CD4-positive, alpha-beta T cell (primary cell): ENCODE results near the gene ZFP57. TPM values are rescaled to one million over a fixed set of nuclear protein-coding genes. Genes with fewer than 3 reads are reported as not detected.

Experiments
- ATAC-seq: fragments of 200-7000 bp; cut with Tn5 transposase; one replicate; pipeline ENCODE4 v1.10.0; 2022; ENCODE audit warnings: mild to moderate bottlenecking; ENCODE audit not compliant: poor library complexity
- CTCF ChIA-PET: fragments of 350-600 bp; sonication (Branson Sonifier 250); formaldehyde crosslinking; loops from one replicate; lab custom pipeline; 2021; ENCODE audit warnings: antibody characterized with exemption, inconsistent platforms; lab: Charles Lee
- POLR2A ChIA-PET: fragments of 350-600 bp; sonication (Branson Sonifier 250); formaldehyde crosslinking; loops from one replicate; lab custom pipeline; 2021; ENCODE audit warnings: antibody characterized with exemption, inconsistent platforms; lab: Charles Lee
- DNase-seq, 14 experiments: peaks; one replicate each; pipeline ENCODE4 v3.0.0-alpha.2; 2013 to 2020; ENCODE audit warnings: mixed read lengths in 2 of 14
- H3K27ac ChIP-seq, 2 donors: one replicate each; pipeline versions ENCODE4 v1.5.1 to v1.7.0; 2013; ENCODE audit warnings: low read length in 2 of 2, low read depth in 1 of 2, mild to moderate bottlenecking in 1 of 2
- H3K27me3 ChIP-seq, 2 experiments: 1 replicate in 1 of 2; 2 replicates in 1 of 2; pipeline versions ENCODE4 v1.6.1 to v1.7.0; 2013; ENCODE audit warnings: low read length in 2 of 2, control low read depth in 1 of 2, mild to moderate bottlenecking in 1 of 2, moderate library complexity in 1 of 2; ENCODE audit not compliant: insufficient read depth in 2 of 2, control insufficient read depth in 1 of 2
- H3K36me3 ChIP-seq: one replicate; pipeline ENCODE4 v1.6.1; 2013; ENCODE audit warnings: low read length, control low read depth; ENCODE audit not compliant: insufficient read depth
- H3K4me1 ChIP-seq: one replicate; pipeline ENCODE4 v1.6.1; 2013; ENCODE audit warnings: low read length, control low read depth; ENCODE audit not compliant: insufficient read depth
- H3K4me3 ChIP-seq: one replicate; pipeline ENCODE4 v1.5.1; 2013; ENCODE audit warnings: mild to moderate bottlenecking, low read length, moderate library complexity
- H3K9me3 ChIP-seq, 2 experiments: 1 replicate in 1 of 2; 2 replicates in 1 of 2; pipeline versions ENCODE4 v1.6.1 to v1.7.0; 2013; ENCODE audit warnings: low read length in 2 of 2, mild to moderate bottlenecking in 2 of 2, control low read depth in 1 of 2, moderate library complexity in 1 of 2; ENCODE audit not compliant: control insufficient read depth in 1 of 2, insufficient read depth in 1 of 2
- H3K27ac Mint-ChIP-seq: one replicate; pipeline ENCODE4 v1.8.0; 2020; ENCODE audit warnings: mixed read lengths
- H3K27me3 Mint-ChIP-seq: one replicate; pipeline ENCODE4 v1.8.0; 2021; ENCODE audit warnings: mixed read lengths
- H3K36me3 Mint-ChIP-seq: one replicate; pipeline ENCODE4 v1.8.0; 2021; ENCODE audit warnings: low read depth, mixed read lengths
- H3K4me1 Mint-ChIP-seq: one replicate; pipeline ENCODE4 v1.8.0; 2021; ENCODE audit warnings: low read depth, mixed read lengths
- H3K4me3 Mint-ChIP-seq: one replicate; pipeline ENCODE4 v1.8.0; 2020; ENCODE audit warnings: mild to moderate bottlenecking, mixed read lengths
- H3K9me3 Mint-ChIP-seq: one replicate; pipeline ENCODE4 v1.8.0; 2020; ENCODE audit warnings: mixed read lengths
- intact Hi-C, 2 experiments: fragments of 100-400 bp; cut with DNase I in 1 of 2; cut with micrococcal nuclease in 1 of 2; formaldehyde crosslinking; loops; one replicate each; pipeline versions ENCODE4 v1.15.1 to v1.9.0; 2023 to 2025; cut with DNase I, micrococcal nuclease
- total RNA-seq, 174 experiments: library from RNA in 2 of 174; stranded (reverse) in 2 of 174; gene quantifications; one replicate each; pipeline ENCODE4 v1.2.3 and lab custom pipeline; 2021 to 2026
- TF ChIP-seq, protein P1 (sequence below): fragments of 200-600 bp; IDR thresholded peaks from one replicate; pipeline ENCODE4 v1.8.0; 2022; ENCODE audit warnings: antibody characterized with exemption, mild to moderate bottlenecking

ZFP57 gene
- total RNA-seq, 2 experiments from 2014 or later: not detected

DNA sequence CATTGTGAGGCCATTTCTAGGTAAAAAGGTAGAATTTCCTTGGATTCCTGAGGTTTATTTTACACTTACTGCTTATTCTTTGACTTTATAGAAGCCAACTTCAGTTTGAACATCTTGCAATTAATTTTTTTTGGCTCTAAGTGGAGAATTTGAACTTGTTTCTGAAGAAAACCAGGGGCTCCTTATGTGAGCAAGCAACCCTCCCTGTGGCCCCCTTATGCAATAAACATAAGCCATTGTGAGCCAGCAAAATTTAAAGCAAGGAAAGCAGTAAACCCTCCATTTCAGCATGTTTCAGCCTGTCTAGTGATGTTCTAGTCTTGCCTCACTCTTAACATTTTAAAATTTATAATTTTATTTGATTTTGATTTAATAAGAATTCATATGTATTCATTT, 47.9 kb upstream of the ZFP57 start:
- Histone ChIP-seq H3K9me3 (no peaks in the 10 kb centered on the region), H3K36me3 (peaks cover 52% of the 10 kb centered on the region), H3K4me1 (peaks cover 51% of the 10 kb centered on the region), H3K27me3 (no peaks in the 10 kb centered on the region), H3K4me3 (no peak overlapping the region), H3K27ac (peak overlapping the region in 1 of 2 donors; percentile 44)
- Mint-ChIP-seq H3K4me3 (peak overlapping the region; percentile 25), H3K9me3 (no peaks in the 10 kb centered on the region), H3K36me3 (peaks cover 55% of the 10 kb centered on the region), H3K4me1 (peaks cover 77% of the 10 kb centered on the region), H3K27ac (peak overlapping the region; percentile 95), H3K27me3 (no peaks in the 10 kb centered on the region)
- ATAC-seq: no peak
- CTCF ChIA-PET: interaction anchor here (0.9 to 1.6 kb wide), 2 partner anchors 8 to 25 kb away, joined by 3 to 4 read pairs; no protein-coding TSS in a partner anchor
- TF ChIP-seq, protein P1, sequence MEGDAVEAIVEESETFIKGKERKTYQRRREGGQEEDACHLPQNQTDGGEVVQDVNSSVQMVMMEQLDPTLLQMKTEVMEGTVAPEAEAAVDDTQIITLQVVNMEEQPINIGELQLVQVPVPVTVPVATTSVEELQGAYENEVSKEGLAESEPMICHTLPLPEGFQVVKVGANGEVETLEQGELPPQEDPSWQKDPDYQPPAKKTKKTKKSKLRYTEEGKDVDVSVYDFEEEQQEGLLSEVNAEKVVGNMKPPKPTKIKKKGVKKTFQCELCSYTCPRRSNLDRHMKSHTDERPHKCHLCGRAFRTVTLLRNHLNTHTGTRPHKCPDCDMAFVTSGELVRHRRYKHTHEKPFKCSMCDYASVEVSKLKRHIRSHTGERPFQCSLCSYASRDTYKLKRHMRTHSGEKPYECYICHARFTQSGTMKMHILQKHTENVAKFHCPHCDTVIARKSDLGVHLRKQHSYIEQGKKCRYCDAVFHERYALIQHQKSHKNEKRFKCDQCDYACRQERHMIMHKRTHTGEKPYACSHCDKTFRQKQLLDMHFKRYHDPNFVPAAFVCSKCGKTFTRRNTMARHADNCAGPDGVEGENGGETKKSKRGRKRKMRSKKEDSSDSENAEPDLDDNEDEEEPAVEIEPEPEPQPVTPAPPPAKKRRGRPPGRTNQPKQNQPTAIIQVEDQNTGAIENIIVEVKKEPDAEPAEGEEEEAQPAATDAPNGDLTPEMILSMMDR: no peak
- POLR2A ChIA-PET: interaction anchor here (1.5 to 4.5 kb wide), 3 partner anchors 20 to 30 kb away, joined by 3 to 44 read pairs (median 22); no protein-coding TSS in a partner anchor
- intact Hi-C loops: loop anchor here in 1 of 2 experiments (10.0 kb wide), 1 partner anchor 236 kb away; no protein-coding TSS in a partner anchor
- peak in 1 of 14 experiments; percentile 41 for DNase-seq

DNA sequence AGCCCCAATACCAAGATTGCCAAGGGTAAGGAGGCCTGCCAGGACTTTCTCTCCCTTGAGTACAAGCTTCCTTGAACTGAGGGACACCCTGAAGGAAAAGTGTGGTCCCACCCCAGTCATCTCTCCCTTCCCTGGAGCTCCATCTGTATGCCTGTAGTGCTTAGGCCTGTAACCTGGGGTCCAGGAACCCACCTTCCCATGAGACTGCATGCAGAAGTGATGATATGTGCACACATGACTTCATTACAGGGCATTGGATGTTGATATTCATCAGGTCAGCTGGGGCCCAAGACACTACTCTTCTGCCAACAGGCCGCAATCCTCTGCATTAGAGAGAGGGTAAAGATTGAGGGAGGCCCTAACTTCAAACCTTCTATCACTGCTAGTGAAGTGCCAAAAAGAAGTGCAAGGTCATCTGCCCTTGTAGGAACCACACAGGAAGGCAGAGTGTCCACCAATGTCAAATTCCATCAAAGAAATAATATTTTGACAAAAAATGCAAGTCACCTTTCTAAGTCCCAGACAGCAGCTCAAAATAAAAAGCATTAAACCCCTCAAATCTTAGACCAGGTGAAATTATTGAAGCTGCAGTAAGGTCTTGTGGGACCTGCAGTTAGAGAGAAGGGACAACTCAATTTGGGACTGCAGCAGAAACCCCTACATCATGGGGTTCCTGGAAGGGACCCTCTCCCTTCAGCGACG, 47.4 kb upstream of the ZFP57 start:
- Mint-ChIP-seq H3K36me3 (peaks cover 61% of the 10 kb centered on the region), H3K4me1 (peaks cover 76% of the 10 kb centered on the region), H3K27ac (peak overlapping the region; percentile 95), H3K9me3 (no peaks in the 10 kb centered on the region), H3K27me3 (no peaks in the 10 kb centered on the region), H3K4me3 (peak overlapping the region; percentile 97)
- H3K9me3 ChIP-seq: no peaks in the 10 kb centered on the region
- peaks cover 51% of the 10 kb centered on the region for H3K4me1 ChIP-seq
- CTCF ChIA-PET: interaction anchor here (0.9 to 1.6 kb wide), 2 partner anchors 9 to 25 kb away, joined by 3 to 4 read pairs; no protein-coding TSS in a partner anchor
- no peak for ATAC-seq
- no peaks in the 10 kb centered on the region for H3K27me3 ChIP-seq
- peak in 2 of 14 experiments; percentile 11 to 24 for DNase-seq
- intact Hi-C loops: loop anchor here in 1 of 2 experiments (10.0 kb wide), 1 partner anchor 236 kb away; no protein-coding TSS in a partner anchor
- TF ChIP-seq, protein P1: no peak
- POLR2A ChIA-PET: interaction anchor here (1.0 to 4.5 kb wide), 7 partner anchors 9 to 79 kb away, joined by 3 to 44 read pairs (median 5); no protein-coding TSS in a partner anchor
- H3K27ac ChIP-seq: peak overlapping the region in 1 of 2 donors; percentile 44
- H3K4me3 ChIP-seq: no peak overlapping the region
- peaks cover 56% of the 10 kb centered on the region for H3K36me3 ChIP-seq

DNA sequence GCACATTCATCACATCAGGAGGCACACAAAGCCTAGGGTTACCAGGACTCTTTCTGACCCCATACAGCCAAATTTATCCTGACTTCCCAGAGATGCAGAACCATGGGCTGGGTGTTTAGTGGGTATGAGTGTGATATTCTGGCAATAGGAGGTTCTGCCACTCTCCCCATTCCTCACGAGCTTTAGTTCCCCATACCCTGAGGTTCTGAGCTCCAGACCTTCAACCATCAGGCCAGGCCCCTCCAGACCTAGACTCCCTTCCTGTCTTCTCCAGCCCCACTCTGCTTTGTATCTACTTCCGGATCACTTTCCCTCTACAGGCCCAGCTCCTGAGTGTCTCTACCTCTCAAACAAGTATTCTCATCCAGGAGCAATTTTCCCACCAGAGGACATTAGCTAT, 46.7 kb upstream of the ZFP57 start:
- Histone ChIP-seq H3K4me1 (peaks cover 53% of the 10 kb centered on the region), H3K4me3 (no peak overlapping the region), H3K27ac (peak overlapping the region in 1 of 2 donors; percentile 0), H3K27me3 (no peaks in the 10 kb centered on the region), H3K36me3 (peaks cover 56% of the 10 kb centered on the region), H3K9me3 (no peaks in the 10 kb centered on the region)
- peak overlapping the region; percentile 95 for H3K27ac Mint-ChIP-seq
- POLR2A ChIA-PET: interaction anchor here (0.6 to 4.5 kb wide), 8 partner anchors 10 to 237 kb away, joined by 3 to 44 read pairs (median 4); no protein-coding TSS in a partner anchor
- H3K36me3 Mint-ChIP-seq: peaks cover 67% of the 10 kb centered on the region
- TF ChIP-seq, protein P1: no peak
- peak in 1 of 14 experiments; percentile 22 for DNase-seq
- no peak for ATAC-seq
- H3K4me1 Mint-ChIP-seq: peaks cover 83% of the 10 kb centered on the region
- H3K27me3 Mint-ChIP-seq: no peaks in the 10 kb centered on the region
- intact Hi-C loops: loop anchor here in 1 of 2 experiments (10.0 kb wide), 1 partner anchor 237 kb away; no protein-coding TSS in a partner anchor
- CTCF ChIA-PET: interaction anchor here (1.6 kb wide), 2 partner anchors 10 to 26 kb away, joined by 4 read pairs; no protein-coding TSS in a partner anchor
- H3K9me3 Mint-ChIP-seq: no peaks in the 10 kb centered on the region
- H3K4me3 Mint-ChIP-seq: peak overlapping the region; percentile 97
